Fibroblast of lung (primary cell): ENCODE results near the gene POLD3. TPM values are rescaled to one million over a fixed set of nuclear protein-coding genes. Genes with fewer than 3 reads are reported as not detected.

ENCODE experiments used
- DNase-seq, 2 donors: peaks; one replicate each; pipeline versions ENCODE4 v3.0.0 to v3.0.0-alpha.2; 2010; ENCODE audit warnings: low read depth in 2 of 2
- H2AFZ ChIP-seq: 2 replicates; pipeline ENCODE4 v1.5.1; 2012; ENCODE audit warnings: low read length, control low read depth, inconsistent platforms
- H3K27ac ChIP-seq: 2 replicates; pipeline ENCODE4 v1.5.1; 2011; ENCODE audit warnings: low read length, control low read depth; ENCODE audit not compliant: insufficient read depth
- H3K27me3 ChIP-seq: 2 replicates; pipeline ENCODE4 v1.5.1; 2011; ENCODE audit warnings: mild to moderate bottlenecking, low read length; ENCODE audit not compliant: control insufficient read depth, insufficient read depth
- H3K36me3 ChIP-seq: 2 replicates; pipeline ENCODE4 v1.5.1; 2011; ENCODE audit warnings: low read length; ENCODE audit not compliant: control insufficient read depth, insufficient read depth
- H3K4me1 ChIP-seq: 2 replicates; pipeline ENCODE4 v1.5.1; 2011; ENCODE audit warnings: low read length; ENCODE audit not compliant: control insufficient read depth, insufficient read depth; ENCODE audit errors: extremely low read depth
- H3K4me2 ChIP-seq: 2 replicates; pipeline ENCODE4 v1.5.1; 2011; ENCODE audit warnings: low read length, control low read depth; ENCODE audit not compliant: insufficient read depth; ENCODE audit errors: extremely low read depth
- H3K4me3 ChIP-seq, 4 experiments: fragments of 200-600 bp in 1 of 4; sonication (generic) in 1 of 4; replicated peaks in 1 of 4; 2 replicates each; pipeline ENCODE4 v1.5.1; 2011 to 2016; ENCODE audit warnings: low read length in 4 of 4, low read depth in 3 of 4, mild to moderate bottlenecking in 3 of 4, control low read depth in 2 of 4, inconsistent platforms in 1 of 4, mixed read lengths in 1 of 4; ENCODE audit not compliant: insufficient read depth in 1 of 4; ENCODE audit errors: control extremely low read depth in 1 of 4
- H3K79me2 ChIP-seq: 2 replicates; pipeline ENCODE4 v1.5.1; 2012; ENCODE audit warnings: mild to moderate bottlenecking, low read length, inconsistent platforms; ENCODE audit not compliant: control insufficient read depth, insufficient read depth
- H3K9ac ChIP-seq: 2 replicates; pipeline ENCODE4 v1.5.1; 2011; ENCODE audit warnings: mild to moderate bottlenecking, low read length, control low read depth; ENCODE audit not compliant: insufficient read depth
- H3K9me3 ChIP-seq: 2 replicates; pipeline ENCODE4 v1.5.1; 2012; ENCODE audit warnings: low read depth, low read length; ENCODE audit not compliant: control insufficient read depth, insufficient read depth
- H4K20me1 ChIP-seq: 2 replicates; pipeline ENCODE4 v1.5.1; 2011; ENCODE audit warnings: low read length; ENCODE audit not compliant: control insufficient read depth, insufficient read depth; ENCODE audit errors: extremely low read depth
- EZH2 ChIP-seq: IDR thresholded peaks from 2 replicates; pipeline ENCODE4 v1.5.1; 2012; ENCODE audit warnings: low read length, control low read depth, mild to moderate bottlenecking; ENCODE audit errors: missing control alignments
- polyA plus RNA-seq, 2 donors: library from polyadenylated mRNA; depleted of rRNA in 1 of 2; stranded (reverse) in 1 of 2; unstranded in 1 of 2; fragments of >200 nt; gene quantifications; 2 replicates each; pipeline ENCODE4 v1.2.1, GENCODE V29; 2011 to 2012; ENCODE audit warnings: missing spikeins in 1 of 2
- total RNA-seq: library from RNA; depleted of rRNA; stranded (reverse); fragments of >200 nt; gene quantifications from 2 replicates; pipeline ENCODE4 v1.2.1, GENCODE V29; 2014
- TF ChIP-seq, protein P1 (sequence below), 2 donors: IDR thresholded peaks in 1 of 2; conservative IDR thresholded peaks in 1 of 2; 1 replicate in 1 of 2; 2 replicates in 1 of 2; pipeline ENCODE4 v1.5.1; 2011 to 2012; ENCODE audit warnings: low read length in 2 of 2, control low read depth in 1 of 2, inconsistent platforms in 1 of 2, low read depth in 1 of 2, mild to moderate bottlenecking in 1 of 2

POLD3 gene
- total and polyA plus RNA-seq, 2 donors (not counting 1 experiment from before 2014, with no cell fraction given), result 9.1 to 13.7 TPM

GRCh38 chr11:74559110-74559933 is 33.1 kb upstream of the POLD3 start:
- TF ChIP-seq, protein P1, sequence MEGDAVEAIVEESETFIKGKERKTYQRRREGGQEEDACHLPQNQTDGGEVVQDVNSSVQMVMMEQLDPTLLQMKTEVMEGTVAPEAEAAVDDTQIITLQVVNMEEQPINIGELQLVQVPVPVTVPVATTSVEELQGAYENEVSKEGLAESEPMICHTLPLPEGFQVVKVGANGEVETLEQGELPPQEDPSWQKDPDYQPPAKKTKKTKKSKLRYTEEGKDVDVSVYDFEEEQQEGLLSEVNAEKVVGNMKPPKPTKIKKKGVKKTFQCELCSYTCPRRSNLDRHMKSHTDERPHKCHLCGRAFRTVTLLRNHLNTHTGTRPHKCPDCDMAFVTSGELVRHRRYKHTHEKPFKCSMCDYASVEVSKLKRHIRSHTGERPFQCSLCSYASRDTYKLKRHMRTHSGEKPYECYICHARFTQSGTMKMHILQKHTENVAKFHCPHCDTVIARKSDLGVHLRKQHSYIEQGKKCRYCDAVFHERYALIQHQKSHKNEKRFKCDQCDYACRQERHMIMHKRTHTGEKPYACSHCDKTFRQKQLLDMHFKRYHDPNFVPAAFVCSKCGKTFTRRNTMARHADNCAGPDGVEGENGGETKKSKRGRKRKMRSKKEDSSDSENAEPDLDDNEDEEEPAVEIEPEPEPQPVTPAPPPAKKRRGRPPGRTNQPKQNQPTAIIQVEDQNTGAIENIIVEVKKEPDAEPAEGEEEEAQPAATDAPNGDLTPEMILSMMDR (conservative IDR thresholded peaks at IDR 0.05 in 1 of 2, IDR thresholded peaks at IDR 0.05 in 1 of 2; ENCODE audit: low read depth in 1 of 2, low read length in 2 of 2), result no peak
- TF ChIP-seq EZH2, result no peak

DNA sequence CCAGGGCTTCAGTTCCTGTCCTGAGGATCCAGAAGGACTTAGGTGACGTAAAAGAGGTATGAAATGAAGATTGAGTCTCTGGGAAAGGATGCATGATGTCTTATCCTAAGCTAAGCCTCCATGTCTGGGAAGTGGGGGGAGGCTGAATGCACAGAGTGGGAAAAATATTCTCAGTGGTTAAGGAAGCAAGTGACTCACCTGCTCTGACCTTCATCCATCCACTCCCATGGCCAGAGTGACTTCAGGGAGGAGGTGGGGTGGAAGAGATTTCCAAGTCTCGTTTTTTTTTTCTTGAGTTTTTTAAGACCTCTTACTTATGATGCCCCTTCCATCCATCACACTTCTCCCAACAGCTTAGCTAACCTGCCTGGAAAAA is 32.5 kb upstream of the POLD3 start:
- H2AFZ ChIP-seq, result no peak overlapping the region
- H3K4me1 ChIP-seq, result no peaks in the 10 kb centered on the region
- H4K20me1 ChIP-seq, result no peaks in the 10 kb centered on the region
- no peak overlapping the region for H3K27ac ChIP-seq
- no peaks in the 10 kb centered on the region for H3K79me2 ChIP-seq
- H3K9ac ChIP-seq, result no peak overlapping the region
- H3K4me2 ChIP-seq, result no peak overlapping the region
- TF ChIP-seq EZH2, result no peak
- TF ChIP-seq, protein P1 (conservative IDR thresholded peaks at IDR 0.05 in 1 of 2, IDR thresholded peaks at IDR 0.05 in 1 of 2; ENCODE audit: low read depth in 1 of 2, low read length in 2 of 2), result no peak
- peak in 1 of 2 donors; percentile 41 for DNase-seq
- H3K4me3 ChIP-seq, result no peak overlapping the region
- no peaks in the 10 kb centered on the region for H3K36me3 ChIP-seq
- peaks cover 7% of the 10 kb centered on the region for H3K27me3 ChIP-seq
- no peaks in the 10 kb centered on the region for H3K9me3 ChIP-seq

More at GRCh38 chr11:74559110-74559933, 33.1 kb upstream of the POLD3 start:
- Histone ChIP-seq H3K9ac (no peak overlapping the region), H3K27me3 (peaks cover 7% of the 10 kb centered on the region), H3K4me3 (no peak overlapping the region), H3K4me2 (no peak overlapping the region), H3K9me3 (no peaks in the 10 kb centered on the region), H4K20me1 (no peaks in the 10 kb centered on the region), H3K36me3 (no peaks in the 10 kb centered on the region), H3K79me2 (no peaks in the 10 kb centered on the region), H3K4me1 (no peaks in the 10 kb centered on the region), H3K27ac (no peak overlapping the region), H2AFZ (no peak overlapping the region)
- no peak for DNase-seq

- Histone ChIP-seq H3K9me3 (no peaks in the 10 kb centered on the region), H3K79me2 (no peaks in the 10 kb centered on the region), H3K27ac (no peak overlapping the region), H3K9ac (no peak overlapping the region), H3K27me3 (peaks cover 15% of the 10 kb centered on the region), H3K36me3 (no peaks in the 10 kb centered on the region), H3K4me1 (no peaks in the 10 kb centered on the region), H4K20me1 (no peaks in the 10 kb centered on the region), H3K4me3 (no peak overlapping the region), H3K4me2 (no peak overlapping the region), H2AFZ (no peak overlapping the region)
- no peak for DNase-seq
- TF ChIP-seq EZH2, result no peak
- TF ChIP-seq, protein P1 (conservative IDR thresholded peaks at IDR 0.05 in 1 of 2, IDR thresholded peaks at IDR 0.05 in 1 of 2; ENCODE audit: low read depth in 1 of 2, low read length in 2 of 2), result no peak
Measured at GRCh38 chr11:74566146-74566960, 26.0 kb upstream of the POLD3 start.
